Ishikawa (cell line): ENCODE data around the gene TSPAN12.

Experiments
- EP300 ChIP-seq: IDR thresholded peaks from 2 replicates; pipeline ENCODE4 v1.6.1; 2012; ENCODE audit warnings: borderline replicate concordance
- FOXM1 ChIP-seq: IDR thresholded peaks from 2 replicates; pipeline ENCODE4 v1.6.1; 2012; ENCODE audit warnings: low read depth, borderline replicate concordance
- REST ChIP-seq: IDR thresholded peaks from 2 replicates; pipeline ENCODE4 v1.6.1; 2012; ENCODE audit warnings: low read depth, mild to moderate bottlenecking
- TAF1 ChIP-seq: IDR thresholded peaks from 2 replicates; pipeline ENCODE4 v1.6.1; 2012; ENCODE audit warnings: low read depth, mild to moderate bottlenecking

- TF ChIP-seq REST (no peak), FOXM1 (no peak), EP300 (no peak), TAF1 (no peak)
Observed at GRCh38 chr7:120827371-120828118, 30.4 kb downstream of the TSPAN12 start.
